OCI-LY7 (cell line): ENCODE data around the gene STOX2. TPM values are rescaled to one million over a fixed set of nuclear protein-coding genes. Genes with fewer than 3 reads are reported as not detected.

Experiments
- BruUV-seq: library from RNA; stranded (reverse); fragments of 400-500 nt; replicated peaks from 2 replicates; lab custom pipeline; 2021; lab: Mats Ljungman, UMichigan
- CTCF ChIA-PET: fragments of 300-600 bp; sonication (Branson Sonifier 250); formaldehyde crosslinking; loops from one replicate; lab custom pipeline; 2022; ENCODE audit warnings: antibody characterized with exemption; ENCODE audit not compliant: unreplicated experiment; lab: Charles Lee
- POLR2A ChIA-PET: fragments of 300-600 bp; sonication (Branson Sonifier 250); formaldehyde crosslinking; loops from one replicate; lab custom pipeline; 2022; ENCODE audit warnings: antibody characterized with exemption; lab: Charles Lee
- DNase-seq: peaks from one replicate; pipeline ENCODE4 v3.0.0-alpha.2; 2015; ENCODE audit warnings: low spot score
- H2AFZ ChIP-seq: fragments of 200-600 bp; sonication (generic), shearing (Covaris generic); 2 replicates; pipeline ENCODE4 v1.6.1; 2014; ENCODE audit warnings: mild to moderate bottlenecking, antibody characterized with exemption, low read length, moderate library complexity
- H3K27ac ChIP-seq: fragments of 200-600 bp; sonication (generic); 2 replicates; pipeline ENCODE4 v1.5.1; 2014; ENCODE audit warnings: mixed run types, low read depth, mild to moderate bottlenecking, moderate library complexity, low read length, inconsistent platforms; ENCODE audit not compliant: poor library complexity, severe bottlenecking
- H3K36me3 ChIP-seq: fragments of 200-600 bp; sonication (generic); 2 replicates; pipeline ENCODE4 v1.6.1; 2014; ENCODE audit warnings: mild to moderate bottlenecking, antibody characterized with exemption, low read length, moderate library complexity, mixed read lengths; ENCODE audit not compliant: insufficient read depth
- H3K4me1 ChIP-seq: fragments of 200-600 bp; sonication (generic); 2 replicates; pipeline ENCODE4 v1.5.1; 2014; ENCODE audit warnings: mild to moderate bottlenecking, low read length; ENCODE audit not compliant: insufficient read depth, poor library complexity, severe bottlenecking
- H3K4me2 ChIP-seq: fragments of 200-600 bp; sonication (generic); 2 replicates; pipeline ENCODE4 v1.6.1; 2014; ENCODE audit warnings: mild to moderate bottlenecking, low read length
- H3K4me3 ChIP-seq: fragments of 200-600 bp; sonication (generic); 2 replicates; pipeline ENCODE4 v1.5.1; 2014; ENCODE audit warnings: mild to moderate bottlenecking, low read depth, low read length; ENCODE audit not compliant: poor library complexity, severe bottlenecking
- H3K79me2 ChIP-seq: fragments of 200-600 bp; sonication (generic); 2 replicates; pipeline ENCODE4 v1.6.1; 2016; ENCODE audit warnings: low read depth, mild to moderate bottlenecking, low read length, moderate library complexity, mixed read lengths; ENCODE audit not compliant: insufficient read depth
- H3K9me2 ChIP-seq: fragments of 200-600 bp; sonication (generic); 2 replicates; pipeline ENCODE4 v1.6.1; 2016; ENCODE audit warnings: mild to moderate bottlenecking, low read length, mixed read lengths; ENCODE audit not compliant: insufficient read depth
- H3K9me3 ChIP-seq: fragments of 200-600 bp; sonication (generic); 2 replicates; pipeline ENCODE4 v1.6.1; 2014; ENCODE audit warnings: mild to moderate bottlenecking, mixed run types, low read length, mixed read lengths
- H4K20me1 ChIP-seq: fragments of 200-600 bp; sonication (generic); 2 replicates; pipeline ENCODE4 v1.6.1; 2014; ENCODE audit warnings: mild to moderate bottlenecking, antibody characterized with exemption, low read length, moderate library complexity, mixed read lengths; ENCODE audit not compliant: insufficient read depth
- CTCF ChIP-seq: fragments of 200-600 bp; sonication (generic); conservative IDR thresholded peaks from 2 replicates; pipeline ENCODE4 v1.5.1; 2014; ENCODE audit warnings: mild to moderate bottlenecking, antibody characterized with exemption, low read length, moderate library complexity, mixed read lengths
- EZH2phosphoT487 ChIP-seq: fragments of 200-600 bp; sonication (generic); IDR thresholded peaks from 2 replicates; pipeline ENCODE4 v1.6.1; 2018; ENCODE audit warnings: low read depth, borderline replicate concordance, mild to moderate bottlenecking, mixed run types, antibody characterized with exemption, low read length, moderate library complexity, mixed read lengths
- intact Hi-C: fragments of 100-400 bp; cut with micrococcal nuclease; formaldehyde crosslinking; loops from one replicate; pipeline ENCODE4 v1.10.0; 2022; ENCODE audit not compliant: unreplicated experiment
- total RNA-seq, 2 experiments: library from RNA; depleted of rRNA in 1 of 2; stranded (reverse); fragments of >200 nt in 1 of 2; shearing (Covaris generic) in 1 of 2; gene quantifications; 2 replicates each; pipeline ENCODE4 v1.2.3, GENCODE V29; 2014 to 2022

The STOX2 gene
- total RNA-seq, 2 experiments from 2014 or later: 0.38 TPM; not detected in 1

- no peaks in the 10 kb centered on the region for H3K4me1 ChIP-seq
- BruUV-seq: no TSS peak
- no peaks in the 10 kb centered on the region for H3K79me2 ChIP-seq
- no peaks in the 10 kb centered on the region for H3K9me2 ChIP-seq
- H3K4me3 ChIP-seq: no peak overlapping the region
- H4K20me1 ChIP-seq: no peaks in the 10 kb centered on the region
- no peak overlapping the region for H3K4me2 ChIP-seq
- no peaks in the 10 kb centered on the region for H3K9me3 ChIP-seq
- no peak for DNase-seq
- ChIA-PET CTCF (no interaction called here), POLR2A (interaction anchor here (0.6 kb wide), 3 partner anchors 16 to 40 kb away, joined by 3 to 4 read pairs (median 3); no protein-coding TSS in a partner anchor)
- intact Hi-C loops: no loop called here
- H3K27ac ChIP-seq: no peak overlapping the region
- H2AFZ ChIP-seq: no peak overlapping the region
- no peaks in the 10 kb centered on the region for H3K36me3 ChIP-seq
- no peak for TF ChIP-seq EZH2phosphoT487
- no peak for TF ChIP-seq CTCF
Measured at GRCh38 chr4:183906489-183906738, 1.3 kb downstream of the STOX2 start.

DNA sequence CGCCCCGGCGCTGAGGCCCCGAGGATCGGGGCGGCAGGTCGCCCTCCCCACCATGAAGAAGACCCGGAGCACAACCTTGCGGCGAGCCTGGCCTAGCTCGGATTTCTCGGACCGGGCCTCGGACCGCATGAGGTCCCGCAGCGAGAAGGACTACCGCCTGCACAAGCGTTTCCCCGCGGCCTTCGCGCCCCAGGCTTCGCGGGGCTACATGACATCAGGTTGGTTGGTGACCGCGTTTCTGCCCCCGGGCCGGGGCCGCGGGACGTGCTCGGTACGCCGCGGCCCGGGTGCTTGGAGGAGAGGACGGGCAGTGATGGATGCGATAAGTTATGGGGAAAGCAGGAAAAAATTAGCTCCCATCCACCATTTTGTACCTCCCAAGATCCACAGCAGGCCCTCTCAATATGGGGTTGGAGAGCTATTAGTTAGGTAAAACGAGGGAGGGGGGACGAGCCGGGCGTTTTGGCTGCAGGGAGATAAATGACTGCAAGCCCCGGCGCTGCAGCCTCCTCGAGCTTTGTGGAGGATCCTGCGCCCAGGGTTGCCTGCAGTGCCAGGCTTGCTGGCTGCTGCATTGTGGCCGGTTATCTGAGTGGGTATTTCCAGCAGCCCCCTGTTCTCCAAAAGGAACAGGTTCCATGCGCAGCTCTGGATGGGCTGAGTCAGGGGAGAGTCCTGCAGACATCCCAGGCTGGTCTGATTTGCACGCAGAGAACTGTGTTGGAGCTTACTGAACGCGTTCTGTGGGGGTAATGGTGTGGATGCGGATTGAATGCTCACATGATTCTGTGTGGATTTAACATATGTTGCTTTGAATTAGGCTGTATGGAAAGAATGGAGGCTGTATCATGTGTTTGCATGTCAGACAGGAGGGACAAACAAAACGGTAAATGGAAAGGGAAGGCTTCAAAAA lies 1.9 kb downstream of the STOX2 start:
- no peaks in the 10 kb centered on the region for H3K9me3 ChIP-seq
- no TSS peak for BruUV-seq
- H3K4me2 ChIP-seq: no peak overlapping the region
- no peaks in the 10 kb centered on the region for H3K9me2 ChIP-seq
- H3K4me3 ChIP-seq: no peak overlapping the region
- no peaks in the 10 kb centered on the region for H3K79me2 ChIP-seq
- POLR2A ChIA-PET: interaction anchor here (0.6 to 0.7 kb wide), 4 partner anchors 15 to 596 kb away, joined by 3 to 5 read pairs (median 3); no protein-coding TSS in a partner anchor
- TF ChIP-seq CTCF (no peak), EZH2phosphoT487 (no peak)
- no peak for DNase-seq
- H3K4me1 ChIP-seq: no peaks in the 10 kb centered on the region
- CTCF ChIA-PET: no interaction called here
- H2AFZ ChIP-seq: no peak overlapping the region
- H3K27ac ChIP-seq: no peak overlapping the region
- H3K36me3 ChIP-seq: no peaks in the 10 kb centered on the region
- intact Hi-C loops: no loop called here
- no peaks in the 10 kb centered on the region for H4K20me1 ChIP-seq
